LNCaP clone FGC (cell line): Measurements from ENCODE around the gene CPNE9.
A peak's percentile ranks its signal among the peaks of the same experiment; 100 is the strongest.
"Not testable (repeated sequence)": the region's sequence is repeated elsewhere in the genome, so short reads cannot be mapped to it uniquely, and the experiment has no call there.

Experiments
- DNase-seq: peaks from one replicate; pipeline ENCODE4 v3.0.0-alpha.2; 2011; ENCODE audit warnings: low read depth
- H3K4me3 ChIP-seq: 2 replicates; pipeline ENCODE4 v1.5.1; 2011; ENCODE audit warnings: mild to moderate bottlenecking, low read depth, low read length, control low read depth
- TF ChIP-seq, protein P1 (sequence below): IDR thresholded peaks from 2 replicates; pipeline ENCODE4 v1.5.1; 2012; ENCODE audit warnings: mild to moderate bottlenecking; ENCODE audit not compliant: control insufficient read depth, insufficient read depth; ENCODE audit errors: extremely low read depth

Gene CPNE9

DNA sequence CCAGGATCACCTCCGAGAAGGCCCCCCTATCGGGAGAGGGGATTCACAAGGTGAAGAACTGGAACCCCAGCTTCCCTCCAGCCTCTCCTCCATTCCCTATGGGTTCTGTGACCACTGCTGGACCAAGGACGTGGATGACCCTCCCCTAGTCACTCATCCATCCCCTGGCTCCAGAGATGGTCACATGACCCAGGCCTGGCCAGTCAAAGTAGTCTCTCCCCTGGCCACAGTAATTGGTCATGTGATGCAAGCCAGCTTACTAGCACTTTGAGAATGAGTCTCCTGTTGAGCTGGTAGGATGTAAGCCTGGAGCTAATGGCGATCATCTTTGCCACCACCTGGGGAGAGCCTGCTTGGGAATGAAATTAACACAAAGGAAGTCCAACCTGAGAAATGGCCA lies 62.2 kb downstream of the CPNE9 start:
- no peak overlapping the region for H3K4me3 ChIP-seq
- TF ChIP-seq, protein P1, sequence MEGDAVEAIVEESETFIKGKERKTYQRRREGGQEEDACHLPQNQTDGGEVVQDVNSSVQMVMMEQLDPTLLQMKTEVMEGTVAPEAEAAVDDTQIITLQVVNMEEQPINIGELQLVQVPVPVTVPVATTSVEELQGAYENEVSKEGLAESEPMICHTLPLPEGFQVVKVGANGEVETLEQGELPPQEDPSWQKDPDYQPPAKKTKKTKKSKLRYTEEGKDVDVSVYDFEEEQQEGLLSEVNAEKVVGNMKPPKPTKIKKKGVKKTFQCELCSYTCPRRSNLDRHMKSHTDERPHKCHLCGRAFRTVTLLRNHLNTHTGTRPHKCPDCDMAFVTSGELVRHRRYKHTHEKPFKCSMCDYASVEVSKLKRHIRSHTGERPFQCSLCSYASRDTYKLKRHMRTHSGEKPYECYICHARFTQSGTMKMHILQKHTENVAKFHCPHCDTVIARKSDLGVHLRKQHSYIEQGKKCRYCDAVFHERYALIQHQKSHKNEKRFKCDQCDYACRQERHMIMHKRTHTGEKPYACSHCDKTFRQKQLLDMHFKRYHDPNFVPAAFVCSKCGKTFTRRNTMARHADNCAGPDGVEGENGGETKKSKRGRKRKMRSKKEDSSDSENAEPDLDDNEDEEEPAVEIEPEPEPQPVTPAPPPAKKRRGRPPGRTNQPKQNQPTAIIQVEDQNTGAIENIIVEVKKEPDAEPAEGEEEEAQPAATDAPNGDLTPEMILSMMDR: no peak
- no peak for DNase-seq

DNA sequence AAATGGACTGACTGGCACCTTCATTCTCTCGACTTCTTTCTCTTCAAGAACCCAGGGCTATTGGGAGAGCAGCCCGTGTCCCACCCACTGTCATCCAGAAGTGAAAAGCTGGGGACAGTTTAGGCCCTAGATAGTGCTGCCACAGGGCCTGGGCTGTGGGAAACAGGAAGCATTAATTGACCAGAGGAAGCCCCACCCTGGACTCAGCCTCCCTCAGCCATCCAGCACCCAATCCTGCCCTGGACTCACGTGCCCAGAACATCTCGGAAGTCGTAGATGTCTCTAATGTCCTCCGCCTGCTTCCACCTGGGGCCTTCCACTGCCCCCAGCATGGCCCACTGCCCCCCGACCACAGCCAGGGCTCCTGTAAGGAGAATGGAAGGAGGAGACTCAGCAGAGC lies 63.8 kb downstream of the CPNE9 start:
- H3K4me3 ChIP-seq: no peak overlapping the region
- TF ChIP-seq, protein P1: no peak
- DNase-seq: no peak

DNA sequence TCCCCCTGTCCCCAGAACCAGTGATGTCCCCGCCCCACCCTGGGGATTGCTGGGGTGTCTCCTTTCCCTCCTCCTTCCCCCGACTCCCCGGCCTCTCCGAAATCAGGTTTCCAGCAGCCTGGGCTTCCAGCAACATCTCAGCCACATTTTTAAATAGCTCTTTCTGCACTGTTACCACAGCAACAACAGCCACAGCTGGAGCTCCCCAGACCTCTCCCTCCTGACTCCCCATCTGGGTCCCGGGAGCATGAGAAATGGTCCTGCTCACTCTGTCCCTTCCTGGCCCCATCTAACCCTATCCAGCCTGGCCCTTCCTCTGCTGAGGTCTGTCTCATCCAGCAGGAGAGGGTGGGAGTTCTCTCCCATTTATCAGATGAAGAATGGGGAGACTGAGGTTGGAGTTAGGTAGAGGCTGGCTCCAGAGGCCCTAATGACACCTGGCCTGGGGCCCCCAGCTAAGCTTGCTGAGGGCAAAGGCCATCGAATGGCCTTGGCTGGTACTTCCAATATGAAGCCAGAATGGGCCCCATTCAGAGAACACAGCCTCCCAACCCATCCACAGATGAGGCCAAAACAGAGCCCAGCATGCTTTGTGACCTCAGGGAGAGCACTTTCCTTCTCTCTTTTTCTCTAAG lies 64.6 kb downstream of the CPNE9 start:
- DNase-seq: no peak
- H3K4me3 ChIP-seq: peak overlapping the region; percentile 70

DNA sequence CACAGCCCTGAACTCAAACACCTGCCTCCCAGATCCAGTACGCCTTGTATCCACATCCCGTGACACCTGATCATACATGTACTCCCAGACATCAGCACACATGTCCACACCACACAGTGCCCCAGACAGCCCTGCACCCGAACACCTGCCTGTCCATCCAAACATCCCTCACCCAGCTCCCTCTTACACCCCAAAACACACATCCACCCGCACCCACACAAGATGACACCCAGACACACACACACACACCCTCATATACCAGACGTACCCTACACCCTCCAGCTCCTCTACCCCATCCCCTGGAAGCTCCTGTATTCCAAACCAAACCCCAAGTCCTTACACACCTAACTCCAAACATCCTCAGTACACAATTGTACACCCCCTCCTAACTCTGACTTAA lies 65.4 kb downstream of the CPNE9 start:
- no peak for DNase-seq
- H3K4me3 ChIP-seq: peak overlapping the region; percentile 70
- TF ChIP-seq, protein P1: no peak

More for the DNA sequence above, 64.6 kb downstream of the CPNE9 start:
- TF ChIP-seq, protein P1: no peak

DNA sequence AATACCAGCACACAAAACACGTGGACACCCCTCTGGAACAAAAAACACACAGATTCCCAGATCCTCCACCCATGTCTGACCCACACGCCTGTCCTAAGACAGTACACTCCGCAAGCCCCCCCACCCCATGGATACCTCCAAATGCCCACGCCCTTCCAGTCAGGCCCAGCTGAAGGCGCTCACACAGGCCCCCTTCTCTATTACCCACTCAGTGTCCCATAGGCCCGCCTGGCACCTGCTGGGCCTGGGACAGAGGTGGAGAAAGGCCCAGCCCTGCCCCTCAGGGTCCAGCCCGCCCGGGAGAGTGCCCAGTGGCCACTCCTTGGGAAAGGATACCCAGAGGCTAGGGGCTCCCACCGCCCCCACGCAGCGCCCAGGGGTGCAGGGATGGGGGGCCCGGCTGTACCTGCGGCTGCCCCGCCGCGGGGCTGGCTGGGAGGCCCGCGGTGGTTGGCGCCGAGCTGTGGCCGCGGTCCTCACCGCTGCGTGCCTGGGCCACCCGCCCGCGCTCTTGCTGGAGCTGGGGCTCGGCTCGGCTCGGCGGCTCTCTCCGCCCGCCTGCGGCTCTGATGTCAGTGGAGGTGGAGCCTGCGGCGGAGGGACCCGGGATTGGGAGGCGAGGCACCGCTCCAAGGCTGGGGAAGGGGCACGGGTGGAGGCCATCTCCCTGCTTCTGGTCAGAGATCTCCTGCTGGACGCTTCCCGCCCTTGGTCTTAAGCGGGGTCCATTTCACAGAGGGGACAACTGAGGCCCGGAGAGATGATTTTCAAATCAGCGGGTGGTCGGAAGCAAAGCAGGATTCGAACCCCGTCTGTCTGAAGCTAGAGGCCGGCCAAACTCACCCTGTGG lies 66.0 kb downstream of the CPNE9 start, which contains the start of gene CAMK1:
CAMK1 (minus strand) TSS at position 522 of the 850 bp plus-strand sequence. CDS start 2,198 bp downstream, outside the sequence.
- TF ChIP-seq, protein P1: no peak
- DNase-seq: no peak
- peak within 1 kb of the TSS; percentile 70 for H3K4me3 ChIP-seq

DNA sequence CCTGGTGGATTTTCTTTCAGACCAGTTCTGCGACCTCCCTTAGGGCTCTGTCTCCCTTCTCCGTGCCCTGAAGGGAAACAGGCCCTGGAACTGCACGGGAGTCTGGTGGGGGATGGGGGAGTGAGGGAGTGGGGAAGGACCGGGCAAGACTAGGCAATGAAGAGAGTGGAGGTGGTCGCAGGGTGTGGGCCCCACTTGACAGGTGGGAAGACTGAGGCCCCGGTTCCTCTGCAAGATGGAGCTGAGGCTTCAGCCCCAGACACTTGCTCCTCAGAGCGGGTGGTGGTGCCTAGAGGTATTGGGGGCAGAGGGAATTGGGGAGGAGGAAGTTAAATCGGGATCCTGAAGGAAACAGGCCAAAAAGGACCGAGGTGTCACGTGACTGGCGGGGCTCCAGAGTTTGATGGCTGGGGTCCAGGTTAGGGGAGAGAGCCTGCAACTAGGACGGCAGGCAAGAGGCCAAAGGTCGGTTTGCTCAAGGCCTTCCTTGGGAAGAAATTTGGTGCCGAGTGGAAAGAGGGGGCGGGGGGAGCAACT lies 66.7 kb downstream of the CPNE9 start:
- TF ChIP-seq, protein P1: no peak
- DNase-seq: peak; percentile 69
- peak overlapping the region; percentile 70 for H3K4me3 ChIP-seq

DNA sequence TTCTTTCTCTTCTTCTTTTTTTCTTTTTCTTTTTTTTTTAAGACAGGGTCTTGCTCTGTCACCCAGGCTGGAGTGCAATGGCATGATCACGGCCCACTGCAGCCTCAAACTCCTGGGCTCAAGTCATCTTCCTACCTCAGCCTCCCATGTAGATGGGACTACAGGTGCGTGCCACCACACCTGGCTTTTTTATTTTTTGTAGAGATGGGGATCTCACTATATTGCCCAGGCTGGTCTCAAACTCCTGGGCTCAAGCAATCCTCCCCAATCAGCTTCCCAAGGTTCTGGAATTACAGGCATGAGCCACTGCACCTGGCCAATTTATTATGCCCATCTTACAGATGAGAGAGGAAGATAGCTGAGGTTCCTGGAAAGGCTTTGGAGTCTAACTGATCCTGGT lies 67.4 kb downstream of the CPNE9 start:
- DNase-seq, H3K4me3 ChIP-seq: not testable (repeated sequence)
